ENCODE results near the gene BBS9. TPM values are rescaled to one million over a fixed set of nuclear protein-coding genes. Genes with fewer than 3 reads are reported as not detected.

Gene BBS9
- total RNA-seq, 2 donors from 2014 or later: 9.3 to 10.9 TPM

DNA sequence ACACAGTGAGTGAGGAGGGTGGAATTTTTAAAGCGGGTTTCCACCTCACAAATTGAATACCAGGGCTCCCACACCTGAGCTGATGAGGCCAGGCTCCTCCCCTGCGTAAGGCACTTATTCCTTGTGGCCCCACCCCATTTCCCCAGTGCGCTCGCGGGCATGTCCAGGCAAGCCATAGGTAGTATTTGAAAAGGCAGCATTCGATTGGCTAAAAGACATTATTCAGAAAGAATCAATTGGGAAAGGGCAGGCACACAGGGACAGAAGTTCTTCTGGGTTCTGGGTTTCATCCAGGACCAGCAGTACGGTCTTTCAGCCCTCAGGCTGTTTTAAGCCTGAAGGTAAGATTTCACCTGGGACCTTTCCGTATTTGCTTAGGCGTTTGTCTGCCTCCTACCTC lies 222.3 kb downstream of the BBS9 start:
- Histone ChIP-seq H3K36me3 (no peaks in the 10 kb centered on the region), H3K4me1 (no peaks in the 10 kb centered on the region), H3K4me3 (no peak overlapping the region), H3K27me3 (no peaks in the 10 kb centered on the region), H3K27ac (no peak overlapping the region), H3K9me3 (no peaks in the 10 kb centered on the region), H3K9ac (ENCODE audit: low read depth in 2 of 2, low read length in 2 of 2) (no peak overlapping the region)
- intact Hi-C loops (cut with DNase I): no loop called here
- TF ChIP-seq, protein P1, sequence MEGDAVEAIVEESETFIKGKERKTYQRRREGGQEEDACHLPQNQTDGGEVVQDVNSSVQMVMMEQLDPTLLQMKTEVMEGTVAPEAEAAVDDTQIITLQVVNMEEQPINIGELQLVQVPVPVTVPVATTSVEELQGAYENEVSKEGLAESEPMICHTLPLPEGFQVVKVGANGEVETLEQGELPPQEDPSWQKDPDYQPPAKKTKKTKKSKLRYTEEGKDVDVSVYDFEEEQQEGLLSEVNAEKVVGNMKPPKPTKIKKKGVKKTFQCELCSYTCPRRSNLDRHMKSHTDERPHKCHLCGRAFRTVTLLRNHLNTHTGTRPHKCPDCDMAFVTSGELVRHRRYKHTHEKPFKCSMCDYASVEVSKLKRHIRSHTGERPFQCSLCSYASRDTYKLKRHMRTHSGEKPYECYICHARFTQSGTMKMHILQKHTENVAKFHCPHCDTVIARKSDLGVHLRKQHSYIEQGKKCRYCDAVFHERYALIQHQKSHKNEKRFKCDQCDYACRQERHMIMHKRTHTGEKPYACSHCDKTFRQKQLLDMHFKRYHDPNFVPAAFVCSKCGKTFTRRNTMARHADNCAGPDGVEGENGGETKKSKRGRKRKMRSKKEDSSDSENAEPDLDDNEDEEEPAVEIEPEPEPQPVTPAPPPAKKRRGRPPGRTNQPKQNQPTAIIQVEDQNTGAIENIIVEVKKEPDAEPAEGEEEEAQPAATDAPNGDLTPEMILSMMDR (IDR thresholded peaks at IDR 0.05): no peak
- DNase-seq: no peak

DNA sequence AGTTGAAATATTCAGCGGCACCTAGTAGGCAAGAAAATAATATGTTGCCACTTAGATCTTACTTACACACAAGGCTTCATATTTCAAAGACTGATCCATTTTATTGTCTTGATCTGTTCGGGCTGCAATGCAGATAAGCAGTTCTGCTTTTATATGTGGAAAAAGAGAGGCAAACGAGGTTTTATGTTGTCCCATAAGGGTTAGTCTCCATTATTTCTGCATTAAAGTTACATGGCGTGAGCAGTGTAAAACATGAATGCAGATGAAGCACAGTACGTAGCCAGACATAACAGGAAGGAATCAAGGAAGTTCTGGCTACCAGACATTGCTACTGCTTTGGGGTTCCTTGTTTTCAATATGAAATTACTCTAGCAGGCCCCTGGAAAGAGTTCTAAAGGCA lies 224.8 kb downstream of the BBS9 start:
- Histone ChIP-seq H3K36me3 (no peaks in the 10 kb centered on the region), H3K9me3 (no peaks in the 10 kb centered on the region), H3K4me1 (no peaks in the 10 kb centered on the region), H3K27ac (no peak overlapping the region), H3K27me3 (no peaks in the 10 kb centered on the region), H3K9ac (ENCODE audit: low read depth in 2 of 2, low read length in 2 of 2) (no peak overlapping the region), H3K4me3 (no peak overlapping the region)
- DNase-seq: no peak
- intact Hi-C loops (cut with DNase I): no loop called here
- TF ChIP-seq, protein P1 (IDR thresholded peaks at IDR 0.05): no peak

DNA sequence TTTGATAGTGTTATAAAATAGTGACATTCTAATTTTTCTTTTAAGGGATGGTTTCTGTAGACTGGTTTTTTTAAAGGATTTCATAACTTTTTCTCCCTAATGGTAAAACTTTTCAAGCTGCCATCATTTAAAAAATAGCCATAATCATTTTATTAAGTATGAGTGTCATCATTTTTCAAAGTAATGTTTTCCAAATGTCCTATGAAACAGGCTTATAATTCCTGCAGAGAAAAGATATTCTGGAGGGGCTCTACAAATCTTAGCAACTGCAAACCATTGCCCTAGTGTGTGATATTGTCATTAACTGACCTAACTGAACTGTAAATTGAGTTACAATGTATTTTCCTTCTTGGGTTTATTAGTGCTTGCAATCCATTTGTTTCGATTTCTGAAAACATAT lies 226.0 kb downstream of the BBS9 start:
- H3K27ac ChIP-seq: no peak overlapping the region
- DNase-seq: no peak
- H3K36me3 ChIP-seq: no peaks in the 10 kb centered on the region
- intact Hi-C loops (cut with DNase I): no loop called here
- H3K9ac ChIP-seq (ENCODE audit: low read depth in 2 of 2, low read length in 2 of 2): no peak overlapping the region
- H3K4me3 ChIP-seq: no peak overlapping the region
- H3K9me3 ChIP-seq: no peaks in the 10 kb centered on the region
- H3K27me3 ChIP-seq: no peaks in the 10 kb centered on the region
- H3K4me1 ChIP-seq: no peaks in the 10 kb centered on the region
- TF ChIP-seq, protein P1 (IDR thresholded peaks at IDR 0.05): no peak

DNA sequence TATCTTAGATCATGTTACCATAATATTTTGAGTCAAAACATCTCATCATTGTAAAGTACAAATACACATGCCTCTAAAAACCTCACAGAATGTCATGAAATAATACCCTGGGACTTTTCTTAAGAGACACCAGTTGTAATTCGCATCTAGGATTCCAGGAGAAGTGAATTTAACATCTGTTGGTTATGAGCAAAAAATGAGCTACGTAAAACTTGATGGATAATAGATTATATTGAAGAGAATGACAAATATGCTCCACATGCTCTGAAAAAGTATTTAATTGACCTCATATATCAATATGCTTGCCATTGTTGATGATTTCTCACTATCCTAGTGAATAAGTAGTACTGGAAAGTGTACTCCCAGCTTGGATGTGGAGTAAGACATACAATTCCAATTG lies 227.0 kb downstream of the BBS9 start:
- intact Hi-C loops (cut with DNase I): no loop called here
- TF ChIP-seq, protein P1 (IDR thresholded peaks at IDR 0.05): no peak
- no peaks in the 10 kb centered on the region for H3K4me1 ChIP-seq
- H3K27ac ChIP-seq: no peak overlapping the region
- no peak overlapping the region for H3K4me3 ChIP-seq
- DNase-seq: no peak
- H3K9ac ChIP-seq (ENCODE audit: low read depth in 2 of 2, low read length in 2 of 2): no peak overlapping the region
- H3K36me3 ChIP-seq: no peaks in the 10 kb centered on the region
- H3K27me3 ChIP-seq: no peaks in the 10 kb centered on the region
- no peaks in the 10 kb centered on the region for H3K9me3 ChIP-seq

DNA sequence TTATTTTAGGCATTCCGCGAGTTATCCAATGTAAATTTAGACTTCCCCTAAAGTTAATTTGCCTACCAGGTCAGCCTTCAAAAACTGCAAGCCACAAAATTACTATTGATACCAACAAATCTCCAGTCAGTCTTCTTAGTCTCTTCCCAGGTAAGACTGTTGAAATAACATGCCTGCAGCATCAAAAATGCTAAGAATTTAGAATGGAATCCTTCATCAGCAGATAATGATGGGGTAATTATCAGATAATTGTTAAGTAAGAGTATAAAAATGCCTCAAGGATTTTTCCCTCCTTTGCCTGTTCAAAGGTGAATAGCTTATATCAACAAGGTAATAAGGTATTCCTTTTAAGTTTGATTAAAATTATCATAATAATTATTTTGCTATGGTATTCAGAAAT lies 228.5 kb downstream of the BBS9 start:
- no peaks in the 10 kb centered on the region for H3K27me3 ChIP-seq
- TF ChIP-seq, protein P1 (IDR thresholded peaks at IDR 0.05): no peak
- intact Hi-C loops (cut with DNase I): no loop called here

DNA sequence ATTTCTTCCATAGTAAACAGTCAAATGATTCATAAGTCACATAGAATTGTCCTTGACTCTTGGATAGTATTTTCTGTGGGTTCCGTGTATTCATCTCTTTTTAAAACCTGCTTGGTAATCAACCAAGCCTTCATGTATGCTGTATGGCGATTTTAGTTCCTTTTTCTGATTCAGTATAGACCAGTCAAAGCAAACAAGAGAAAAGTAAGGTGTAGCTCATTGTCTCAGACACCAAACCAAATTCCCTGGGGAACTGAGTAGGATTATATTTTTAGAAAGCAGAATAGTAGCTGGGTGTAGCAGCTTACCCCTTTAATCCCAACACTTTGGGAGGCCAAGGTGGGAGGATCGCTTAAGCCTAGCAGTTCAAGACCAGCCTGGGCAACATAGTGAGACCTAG lies 240.5 kb downstream of the BBS9 start:
- no peaks in the 10 kb centered on the region for H3K36me3 ChIP-seq
- H3K9me3 ChIP-seq: no peaks in the 10 kb centered on the region
- DNase-seq: no peak
- H3K4me1 ChIP-seq: no peaks in the 10 kb centered on the region
- no peak overlapping the region for H3K27ac ChIP-seq
- intact Hi-C loops (cut with DNase I): no loop called here
- H3K27me3 ChIP-seq: no peaks in the 10 kb centered on the region
- H3K4me3 ChIP-seq: no peak overlapping the region
- no peak overlapping the region for H3K9ac ChIP-seq (ENCODE audit: low read depth in 2 of 2, low read length in 2 of 2)
- TF ChIP-seq, protein P1 (IDR thresholded peaks at IDR 0.05): no peak

More for the DNA sequence above, 228.5 kb downstream of the BBS9 start:
- H3K9me3 ChIP-seq: no peaks in the 10 kb centered on the region
- no peaks in the 10 kb centered on the region for H3K4me1 ChIP-seq
- no peaks in the 10 kb centered on the region for H3K36me3 ChIP-seq
- no peak overlapping the region for H3K27ac ChIP-seq
- no peak for DNase-seq
- no peak overlapping the region for H3K4me3 ChIP-seq
- no peak overlapping the region for H3K9ac ChIP-seq (ENCODE audit: low read depth in 2 of 2, low read length in 2 of 2)

Data from colonic mucosa (tissue), 4 donors.